ENCODE data around the gene NACC2. TPM values are rescaled to one million over a fixed set of nuclear protein-coding genes. Genes with fewer than 3 reads are reported as not detected.
A peak's percentile ranks its signal among the peaks of the same experiment; 100 is the strongest.

The NACC2 gene
- total and polyA plus RNA-seq, 10 of the 15 experiments (the other 5 are each of a cell fraction or from before 2014, with no cell fraction given) = 0.66 to 14.7 (median 3.5) TPM

GRCh38 chr9:136098844-136099243, 3.8 kb upstream of the NACC2 start:
- Histone ChIP-seq H2AFZ (ENCODE audit: control insufficient read depth, low read depth, low read length) (no peak overlapping the region), H3K9ac (ENCODE audit: control insufficient read depth, insufficient read depth, low read length) (no peak overlapping the region), H3K36me3 (ENCODE audit: control insufficient read depth in 2 of 2, insufficient read depth in 2 of 2, low read length in 1 of 2) (no peaks in the 10 kb centered on the region), H3K4me3 (no peak overlapping the region), H3K9me3 (replicated peaks; ENCODE audit: control insufficient read depth, insufficient read depth, low read length) (no peaks in the 10 kb centered on the region), H3K79me2 (ENCODE audit: control insufficient read depth, insufficient read depth, low read length) (peaks cover 3% of the 10 kb centered on the region), H3K27ac (ENCODE audit: control insufficient read depth, insufficient read depth) (no peak overlapping the region), H3K4me1 (ENCODE audit: control insufficient read depth, insufficient read depth, low read length) (peaks cover 3% of the 10 kb centered on the region; the same call in 1 of the 2 replicates), H3K4me2 (ENCODE audit: control insufficient read depth, insufficient read depth) (no peak overlapping the region), H4K20me1 (ENCODE audit: control insufficient read depth, insufficient read depth) (no peaks in the 10 kb centered on the region), H3K27me3 (replicated peaks in 1 of 2; ENCODE audit: control insufficient read depth in 2 of 2, insufficient read depth in 2 of 2, low read length in 1 of 2) (no peaks in the 10 kb centered on the region)
- ChIA-PET RAD21 (ENCODE audit: unreplicated experiment) (interaction anchor here (6.9 kb wide), 1 partner anchor 10 kb away, joined by 52 read pairs; no protein-coding TSS in a partner anchor), POLR2A (interaction anchor here (0.9 kb wide), 1 partner anchor 11 kb away, joined by 3 read pairs; no protein-coding TSS in a partner anchor), SMC1A (ENCODE audit: uncharacterized antibody, unreplicated experiment) (interaction anchor here (4.1 kb wide), 1 partner anchor 11 kb away, joined by 19 read pairs; no protein-coding TSS in a partner anchor), CTCF (no interaction called here)
- DNase-seq (ENCODE audit: low read depth, low spot score) (no peak), FAIRE-seq (no peak), ATAC-seq (peak; percentile 38)
- in situ Hi-C loops (cut with MboI) (no loop called here), intact Hi-C loops (cut with micrococcal nuclease; ENCODE audit: unreplicated experiment) (no loop called here)
- 14% methylated on average over 14 of the region's 14 CpGs for WGBS (ENCODE audit: insufficient coverage, insufficient replicate concordance, low lambda C conversion rate, missing lambda C conversion rate)
- 0 out of 6 replicates have a peak, but pooled peaks of 1 of the 3 experiments have one; percentile 7 for TF ChIP-seq CTCF (IDR thresholded peaks at IDR 0.05 in 2 of 3, conservative IDR thresholded peaks at IDR 0.05 in 1 of 3; ENCODE audit: control insufficient read depth in 2 of 3, extremely low read depth in 1 of 3, insufficient read depth in 1 of 3, low read depth in 3 of 3, low read length in 3 of 3)
- TF ChIP-seq MYC (IDR thresholded peaks at IDR 0.05; ENCODE audit: insufficient read depth, insufficient read length, insufficient replicate concordance, low read length, severe bottlenecking) = no peak
- no TSS peak for BruUV-seq (replicated peaks)

- 47% methylated on average over 6 of the region's 11 CpGs for WGBS (ENCODE audit: insufficient coverage, insufficient replicate concordance, low lambda C conversion rate, missing lambda C conversion rate)
- ChIA-PET POLR2A (interaction anchor here (0.9 to 3.7 kb wide), 2 partner anchors 8 to 11 kb away, joined by 3 to 24 read pairs; no protein-coding TSS in a partner anchor), SMC1A (ENCODE audit: uncharacterized antibody, unreplicated experiment) (interaction anchor here (4.1 kb wide), 1 partner anchor 12 kb away, joined by 19 read pairs; no protein-coding TSS in a partner anchor), CTCF (no interaction called here), RAD21 (ENCODE audit: unreplicated experiment) (interaction anchor here (6.9 kb wide), 1 partner anchor 11 kb away, joined by 52 read pairs; no protein-coding TSS in a partner anchor)
- ATAC-seq (no peak), FAIRE-seq (no peak), DNase-seq (ENCODE audit: low read depth, low spot score) (no peak)
- no TSS peak for BruUV-seq (replicated peaks)
- H3K27me3 ChIP-seq (replicated peaks in 1 of 2; ENCODE audit: control insufficient read depth in 2 of 2, insufficient read depth in 2 of 2, low read length in 1 of 2) = no peaks in the 10 kb centered on the region
- no peak overlapping the region for H3K27ac ChIP-seq (ENCODE audit: control insufficient read depth, insufficient read depth)
- H3K4me3 ChIP-seq = no peak overlapping the region
- peaks cover 3% of the 10 kb centered on the region for H3K4me1 ChIP-seq (ENCODE audit: control insufficient read depth, insufficient read depth, low read length)
- no peak overlapping the region for H3K4me2 ChIP-seq (ENCODE audit: control insufficient read depth, insufficient read depth)
- in situ Hi-C loops (cut with MboI) = no loop called here
- no peaks in the 10 kb centered on the region for H4K20me1 ChIP-seq (ENCODE audit: control insufficient read depth, insufficient read depth)
- no peaks in the 10 kb centered on the region for H3K36me3 ChIP-seq (ENCODE audit: control insufficient read depth in 2 of 2, insufficient read depth in 2 of 2, low read length in 1 of 2)
- no peaks in the 10 kb centered on the region for H3K9me3 ChIP-seq (replicated peaks; ENCODE audit: control insufficient read depth, insufficient read depth, low read length)
- H3K9ac ChIP-seq (ENCODE audit: control insufficient read depth, insufficient read depth, low read length) = no peak overlapping the region
- H2AFZ ChIP-seq (ENCODE audit: control insufficient read depth, low read depth, low read length) = no peak overlapping the region
- H3K79me2 ChIP-seq (ENCODE audit: control insufficient read depth, insufficient read depth, low read length) = peaks cover 5% of the 10 kb centered on the region
- intact Hi-C loops (cut with micrococcal nuclease; ENCODE audit: unreplicated experiment) = no loop called here
- no peak for TF ChIP-seq RBBP5 (conservative IDR thresholded peaks at IDR 0.05)
- TF ChIP-seq CHD2 (IDR thresholded peaks at IDR 0.05; ENCODE audit: borderline replicate concordance, low read depth, low read length) = no peak
- no peak for TF ChIP-seq JUNB (IDR thresholded peaks at IDR 0.05)
- no peak for TF ChIP-seq USF2 (IDR thresholded peaks at IDR 0.05; ENCODE audit: borderline replicate concordance, low read depth, low read length)
- TF ChIP-seq GABPA (IDR thresholded peaks at IDR 0.05; ENCODE audit: low read depth) = no peak
- no peak for TF ChIP-seq SMAD5 (IDR thresholded peaks at IDR 0.05; ENCODE audit: low read depth)
- TF ChIP-seq NFYB (IDR thresholded peaks at IDR 0.05; ENCODE audit: insufficient read depth, low read depth, low read length) = no peak
- TF ChIP-seq POLR2A (IDR thresholded peaks at IDR 0.05; ENCODE audit: low read depth, low read length) = no peak
- TF ChIP-seq SIN3A (IDR thresholded peaks at IDR 0.05; ENCODE audit: low read depth, low read length) = no peak
- no peak for TF ChIP-seq MLLT1 (IDR thresholded peaks at IDR 0.05)
- no peak for TF ChIP-seq BACH1 (IDR thresholded peaks at IDR 0.05; ENCODE audit: borderline replicate concordance)
These were observed 3.1 kb upstream of the NACC2 start for GRCh38 chr9:136098210-136098609.

Data from GM12878 (cell line).